Neuronal stem cell (in vitro differentiated cells): ENCODE data around the gene ADGB.

Source experiments
- DNase-seq: peaks from one replicate; pipeline ENCODE4 v3.0.0-alpha.2; 2013; ENCODE audit warnings: low spot score
- H2AFZ ChIP-seq: one replicate; pipeline ENCODE4 v1.6.1; 2013; ENCODE audit warnings: mild to moderate bottlenecking, low read length, inconsistent platforms
- H2AK5ac ChIP-seq: 2 replicates; pipeline ENCODE4 v1.6.1; 2013; ENCODE audit warnings: low read depth, mild to moderate bottlenecking, inconsistent platforms, low read length, moderate library complexity, mixed read lengths
- H2BK120ac ChIP-seq: 2 replicates; pipeline ENCODE4 v1.6.1; 2013; ENCODE audit warnings: low read depth, mild to moderate bottlenecking, inconsistent platforms, low read length, moderate library complexity, mixed read lengths
- H2BK12ac ChIP-seq: one replicate; pipeline ENCODE4 v1.6.1; 2013; ENCODE audit warnings: low read length, inconsistent platforms
- H2BK15ac ChIP-seq: 2 replicates; pipeline ENCODE4 v1.6.1; 2013; ENCODE audit warnings: mild to moderate bottlenecking, low read length, inconsistent platforms, mixed read lengths
- H2BK5ac ChIP-seq: one replicate; pipeline ENCODE4 v1.6.1; 2013; ENCODE audit warnings: inconsistent platforms, mild to moderate bottlenecking, low read length, moderate library complexity
- H3K14ac ChIP-seq: one replicate; pipeline ENCODE4 v1.6.1; 2013; ENCODE audit warnings: low read length, inconsistent platforms
- H3K18ac ChIP-seq: 2 replicates; pipeline ENCODE4 v1.6.1; 2013; ENCODE audit warnings: low read length, inconsistent platforms
- H3K23ac ChIP-seq: 2 replicates; pipeline ENCODE4 v1.6.1; 2013; ENCODE audit warnings: low read depth, mild to moderate bottlenecking, mixed read lengths, low read length, inconsistent platforms; ENCODE audit not compliant: poor library complexity
- H3K27ac ChIP-seq: replicated peaks from 3 replicates; pipeline ENCODE4 v1.5.1; 2013; ENCODE audit warnings: low read length, inconsistent platforms
- H3K27me3 ChIP-seq, 3 experiments: 2 replicates each; pipeline ENCODE4 v1.6.1; 2013; ENCODE audit warnings: low read length in 3 of 3, mild to moderate bottlenecking in 2 of 3, inconsistent platforms in 1 of 3, low read depth in 1 of 3, mixed read lengths in 1 of 3, moderate library complexity in 1 of 3; ENCODE audit not compliant: control insufficient read depth in 3 of 3, insufficient read depth in 3 of 3
- H3K36me3 ChIP-seq, 2 donors: replicated peaks in 1 of 2; 2 replicates each; pipeline ENCODE4 v1.6.1; 2013; ENCODE audit warnings: low read length in 2 of 2; ENCODE audit not compliant: control insufficient read depth in 2 of 2, insufficient read depth in 2 of 2
- H3K4ac ChIP-seq: 2 replicates; pipeline ENCODE4 v1.6.1; 2013; ENCODE audit warnings: inconsistent platforms, mild to moderate bottlenecking, low read length, moderate library complexity
- H3K4me1 ChIP-seq, 2 donors: 1 replicate in 1 of 2; 2 replicates in 1 of 2; pipeline ENCODE4 v1.6.1; 2013; ENCODE audit warnings: low read length in 2 of 2, low read depth in 1 of 2; ENCODE audit not compliant: control insufficient read depth in 2 of 2, insufficient read depth in 1 of 2
- H3K4me2 ChIP-seq: one replicate; pipeline ENCODE4 v1.6.1; 2013; ENCODE audit warnings: mild to moderate bottlenecking, low read length, inconsistent platforms; ENCODE audit not compliant: insufficient read depth, poor library complexity, severe bottlenecking
- H3K4me3 ChIP-seq, 2 donors: 2 replicates each; pipeline ENCODE4 v1.5.1; 2013; ENCODE audit warnings: low read length in 2 of 2, mild to moderate bottlenecking in 2 of 2, inconsistent platforms in 1 of 2, moderate library complexity in 1 of 2
- H3K79me1 ChIP-seq: one replicate; pipeline ENCODE4 v1.6.1; 2013; ENCODE audit warnings: low read depth, mild to moderate bottlenecking, inconsistent platforms, low read length, moderate library complexity
- H3K9ac ChIP-seq: one replicate; pipeline ENCODE4 v1.6.1; 2013; ENCODE audit warnings: mild to moderate bottlenecking, low read depth, low read length, inconsistent platforms; ENCODE audit not compliant: poor library complexity
- H3K9me3 ChIP-seq, 2 donors: replicated peaks in 1 of 2; 2 replicates each; pipeline versions ENCODE3 to v1.6.1; 2013; ENCODE audit warnings: low read length in 2 of 2, mild to moderate bottlenecking in 2 of 2, inconsistent platforms in 1 of 2, low read depth in 1 of 2, mixed read lengths in 1 of 2, moderate library complexity in 1 of 2; ENCODE audit not compliant: control insufficient read depth in 2 of 2, insufficient read depth in 1 of 2
- H4K8ac ChIP-seq: one replicate; pipeline ENCODE4 v1.6.1; 2013; ENCODE audit warnings: low read depth, mild to moderate bottlenecking, inconsistent platforms, low read length, moderate library complexity
- H4K91ac ChIP-seq: one replicate; pipeline ENCODE4 v1.6.1; 2013; ENCODE audit warnings: low read length, low read depth, mild to moderate bottlenecking, inconsistent platforms; ENCODE audit not compliant: poor library complexity
- WGBS, 2 donors: extraction: QIAGEN DNeasy Blood & Tissue Kit; methylation state at CpG; one replicate each; pipeline ENCODE4 v1.1.7; 2013; ENCODE audit warnings: missing lambda C conversion rate in 2 of 2, mixed read lengths in 1 of 2; ENCODE audit not compliant: insufficient read length in 2 of 2, insufficient replicate concordance in 1 of 2; ENCODE audit errors: extremely low coverage in 2 of 2; 5-methylcytosine and 5-hydroxymethylcytosine counted together

The ADGB gene

DNA sequence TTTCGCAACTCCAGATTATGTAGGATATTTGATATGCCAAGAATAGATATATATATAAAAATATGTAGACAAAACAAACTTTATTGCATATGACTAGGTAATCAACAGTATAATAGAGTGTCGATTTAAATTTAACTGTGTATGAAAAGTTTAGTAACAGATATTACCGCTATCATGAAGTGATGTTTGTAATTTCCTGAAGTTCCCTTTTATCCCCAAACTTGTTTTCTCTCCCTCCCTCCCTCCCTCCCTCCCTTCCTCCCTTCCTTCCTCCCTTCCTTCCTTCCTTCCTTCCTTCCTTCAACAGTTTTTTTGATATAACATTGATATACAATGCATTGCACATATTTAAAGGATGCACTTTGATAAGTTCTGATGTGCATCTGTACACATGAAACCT is 15.2 kb downstream of the ADGB start:
- H2BK120ac ChIP-seq = no peak overlapping the region
- DNase-seq = no peak
- no peak overlapping the region for H2BK5ac ChIP-seq
- H3K4me1 ChIP-seq = no peaks in the 10 kb centered on the region
- H2BK15ac ChIP-seq = no peak overlapping the region
- no peak overlapping the region for H2AK5ac ChIP-seq
- WGBS, 2 donors = no CpG with 5 or more reads among the region's 3 CpGs
- H3K4me2 ChIP-seq = no peak overlapping the region
- no peaks in the 10 kb centered on the region for H3K36me3 ChIP-seq
- no peak overlapping the region for H3K4me3 ChIP-seq
- H2BK12ac ChIP-seq = no peak overlapping the region
- H3K9ac ChIP-seq = no peak overlapping the region
- no peak overlapping the region for H3K4ac ChIP-seq
- no peak overlapping the region for H3K27ac ChIP-seq
- no peak overlapping the region for H3K23ac ChIP-seq
- H3K27me3 ChIP-seq = no peaks in the 10 kb centered on the region
- H3K18ac ChIP-seq = no peak overlapping the region
- H4K91ac ChIP-seq = no peak overlapping the region
- no peak overlapping the region for H3K14ac ChIP-seq
- H3K9me3 ChIP-seq = peaks cover 0 to 3% of the 10 kb centered on the region in 2 donors
- no peaks in the 10 kb centered on the region for H3K79me1 ChIP-seq
- H4K8ac ChIP-seq = no peak overlapping the region
- no peak overlapping the region for H2AFZ ChIP-seq

DNA sequence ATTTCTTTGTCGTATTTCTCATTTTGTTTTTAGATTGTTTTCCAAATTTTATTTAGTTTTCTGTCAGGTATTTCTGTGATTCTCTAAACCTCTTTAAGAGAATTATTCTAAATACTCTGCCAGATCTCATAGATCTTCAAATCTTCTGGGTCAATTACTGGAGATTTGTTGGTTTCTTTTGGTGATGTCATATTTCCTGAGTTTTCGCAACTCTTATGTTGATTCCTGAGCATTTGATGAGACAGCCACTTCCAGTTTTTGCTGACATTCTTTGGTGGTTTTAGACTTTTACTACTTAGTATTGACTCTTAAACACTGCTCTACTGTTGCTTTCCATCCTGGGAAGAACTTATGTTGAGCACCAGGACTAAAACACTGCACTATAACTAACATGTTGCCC is 21.9 kb downstream of the ADGB start:
- Histone ChIP-seq H4K91ac (no peak overlapping the region), H2AK5ac (no peak overlapping the region), H3K79me1 (no peaks in the 10 kb centered on the region), H3K14ac (no peak overlapping the region), H3K23ac (no peak overlapping the region), H3K27ac (no peak overlapping the region), H3K4me1 (no peaks in the 10 kb centered on the region), H2AFZ (no peak overlapping the region), H3K4me3 (no peak overlapping the region), H3K9me3 (no peaks in the 10 kb centered on the region), H3K9ac (no peak overlapping the region), H3K27me3 (no peaks in the 10 kb centered on the region), H2BK120ac (no peak overlapping the region), H3K36me3 (no peaks in the 10 kb centered on the region), H2BK5ac (no peak overlapping the region), H4K8ac (no peak overlapping the region), H2BK12ac (no peak overlapping the region), H3K18ac (no peak overlapping the region), H2BK15ac (no peak overlapping the region), H3K4me2 (no peak overlapping the region), H3K4ac (no peak overlapping the region)
- no peak for DNase-seq
- WGBS, 2 donors = no CpG with 5 or more reads among the region's 2 CpGs

DNA sequence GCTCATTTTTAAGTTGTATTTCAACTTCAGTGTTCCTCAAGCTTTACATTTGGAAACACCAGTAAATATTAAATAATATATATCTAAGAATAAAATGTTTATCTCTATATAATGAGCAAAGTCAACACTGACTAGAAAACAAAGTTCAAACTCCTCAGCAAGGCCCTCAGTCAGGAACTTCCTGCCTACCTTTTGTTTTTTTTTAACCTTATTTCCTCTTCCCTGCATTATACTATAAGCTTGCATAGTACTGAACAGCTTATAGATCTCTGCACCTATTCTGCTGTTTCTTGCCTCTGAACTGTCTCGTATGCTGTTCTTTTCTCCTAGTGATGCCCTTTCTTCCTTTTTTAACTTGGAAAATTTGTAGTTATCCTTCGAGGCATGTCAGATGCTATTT is 29.6 kb downstream of the ADGB start:
- Histone ChIP-seq H3K79me1 (no peaks in the 10 kb centered on the region), H3K27me3 (no peaks in the 10 kb centered on the region), H3K23ac (no peak overlapping the region), H3K9ac (no peak overlapping the region), H4K8ac (no peak overlapping the region), H3K4me2 (no peak overlapping the region), H2AK5ac (no peak overlapping the region), H3K4me3 (no peak overlapping the region), H2BK15ac (no peak overlapping the region), H2BK5ac (no peak overlapping the region), H3K14ac (no peak overlapping the region), H3K4ac (no peak overlapping the region), H3K4me1 (no peaks in the 10 kb centered on the region), H2AFZ (no peak overlapping the region), H3K36me3 (no peaks in the 10 kb centered on the region), H4K91ac (no peak overlapping the region), H2BK12ac (no peak overlapping the region), H3K18ac (no peak overlapping the region), H3K27ac (no peak overlapping the region), H3K9me3 (peaks cover 0 to 1% of the 10 kb centered on the region in 2 donors), H2BK120ac (no peak overlapping the region)
- DNase-seq = no peak
- no CpG with 5 or more reads among the region's 2 CpGs for WGBS, 2 donors

DNA sequence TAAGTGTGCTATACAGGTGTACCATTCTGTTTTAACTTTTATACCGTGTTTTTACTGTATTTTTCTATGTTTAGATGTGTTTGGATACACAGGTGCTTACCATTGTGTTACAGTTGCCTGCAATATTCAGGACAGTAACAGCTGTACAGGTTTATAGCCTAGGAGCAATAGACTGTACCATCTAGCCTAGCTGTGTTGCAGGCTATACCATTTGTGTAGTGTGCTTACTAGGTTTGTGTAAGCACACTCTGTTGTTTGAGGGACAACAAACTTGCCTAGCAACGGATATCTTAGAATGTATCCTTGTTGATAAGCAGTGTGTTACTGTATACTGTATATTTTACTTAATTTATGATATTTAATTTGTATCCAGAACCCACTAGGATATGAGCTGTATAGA is 35.2 kb downstream of the ADGB start:
- H2AFZ ChIP-seq = no peak overlapping the region
- no peak overlapping the region for H3K9ac ChIP-seq
- no peak overlapping the region for H2BK5ac ChIP-seq
- H4K8ac ChIP-seq = no peak overlapping the region
- no peak overlapping the region for H2BK15ac ChIP-seq
- no peak overlapping the region for H3K14ac ChIP-seq
- DNase-seq = no peak
- H3K23ac ChIP-seq = no peak overlapping the region
- no CpG with 5 or more reads among the region's 2 CpGs for WGBS, 2 donors
- no peak overlapping the region for H2AK5ac ChIP-seq
- no peak overlapping the region for H3K4me3 ChIP-seq
- H3K36me3 ChIP-seq = no peaks in the 10 kb centered on the region
- H3K27me3 ChIP-seq = no peaks in the 10 kb centered on the region
- no peak overlapping the region for H3K27ac ChIP-seq
- no peak overlapping the region for H3K4ac ChIP-seq
- H3K79me1 ChIP-seq = no peaks in the 10 kb centered on the region
- no peak overlapping the region for H4K91ac ChIP-seq
- H3K9me3 ChIP-seq = no peaks in the 10 kb centered on the region
- no peak overlapping the region for H3K4me2 ChIP-seq
- no peaks in the 10 kb centered on the region for H3K4me1 ChIP-seq
- H3K18ac ChIP-seq = no peak overlapping the region
- H2BK12ac ChIP-seq = no peak overlapping the region
- no peak overlapping the region for H2BK120ac ChIP-seq
